Measurements from ENCODE around the gene FRMD1. TPM values are rescaled to one million over a fixed set of nuclear protein-coding genes. Genes with fewer than 3 reads are reported as not detected.

Gene FRMD1
- total RNA-seq, 4 donors from 2014 or later, result 1.0 TPM; not detected in 3

GRCh38 chr6:168075216-168075615 lies 3.8 kb downstream of the FRMD1 start:
- Histone ChIP-seq H3K4me1 (no peaks in the 10 kb centered on the region), H3K9me3 (no peaks in the 10 kb centered on the region), H3K36me3 (no peaks in the 10 kb centered on the region), H3K27me3 (no peaks in the 10 kb centered on the region), H3K4me3 (no peak overlapping the region), H3K27ac (no peak overlapping the region)
- TF ChIP-seq POLR2A (IDR thresholded peaks at IDR 0.05) (no peak), CTCF (IDR thresholded peaks at IDR 0.05) (no peak)
- no peak for DNase-seq
- intact Hi-C loops (cut with DNase I; ENCODE audit: low total_unique reads), result no loop called here

GRCh38 chr6:168073937-168074730 lies 4.9 kb downstream of the FRMD1 start:
- TF ChIP-seq POLR2A (IDR thresholded peaks at IDR 0.05) (no peak), CTCF (IDR thresholded peaks at IDR 0.05) (no peak)
- DNase-seq, result no peak
- Histone ChIP-seq H3K9me3 (no peaks in the 10 kb centered on the region), H3K36me3 (no peaks in the 10 kb centered on the region), H3K27me3 (no peaks in the 10 kb centered on the region), H3K4me1 (no peaks in the 10 kb centered on the region), H3K4me3 (no peak overlapping the region), H3K27ac (no peak overlapping the region)
- intact Hi-C loops (cut with DNase I; ENCODE audit: low total_unique reads), result no loop called here

GRCh38 chr6:168072730-168073129 lies 6.3 kb downstream of the FRMD1 start:
- H3K4me1 ChIP-seq, result no peaks in the 10 kb centered on the region
- intact Hi-C loops (cut with DNase I; ENCODE audit: low total_unique reads), result no loop called here
- H3K36me3 ChIP-seq, result no peaks in the 10 kb centered on the region
- no peaks in the 10 kb centered on the region for H3K9me3 ChIP-seq
- no peak for DNase-seq
- H3K27me3 ChIP-seq, result no peaks in the 10 kb centered on the region
- no peak overlapping the region for H3K27ac ChIP-seq
- TF ChIP-seq POLR2A (IDR thresholded peaks at IDR 0.05) (no peak), CTCF (IDR thresholded peaks at IDR 0.05) (no peak)
- H3K4me3 ChIP-seq, result no peak overlapping the region

- Histone ChIP-seq H3K36me3 (no peaks in the 10 kb centered on the region), H3K4me3 (no peak overlapping the region), H3K9me3 (no peaks in the 10 kb centered on the region), H3K27ac (no peak overlapping the region), H3K4me1 (no peaks in the 10 kb centered on the region), H3K27me3 (no peaks in the 10 kb centered on the region)
- no peak for DNase-seq
- TF ChIP-seq POLR2A (IDR thresholded peaks at IDR 0.05), result no peak
- no peak for TF ChIP-seq CTCF (IDR thresholded peaks at IDR 0.05)
- intact Hi-C loops (cut with DNase I; ENCODE audit: low total_unique reads), result no loop called here
Measured at GRCh38 chr6:168072261-168072660, 6.8 kb downstream of the FRMD1 start.

GRCh38 chr6:168071620-168072019 lies 7.4 kb downstream of the FRMD1 start:
- Histone ChIP-seq H3K27ac (no peak overlapping the region), H3K4me3 (no peak overlapping the region), H3K9me3 (no peaks in the 10 kb centered on the region), H3K4me1 (no peaks in the 10 kb centered on the region), H3K27me3 (no peaks in the 10 kb centered on the region), H3K36me3 (no peaks in the 10 kb centered on the region)
- intact Hi-C loops (cut with DNase I; ENCODE audit: low total_unique reads), result no loop called here
- no peak for DNase-seq
- no peak for TF ChIP-seq POLR2A (IDR thresholded peaks at IDR 0.05)
- TF ChIP-seq CTCF (IDR thresholded peaks at IDR 0.05), result no peak
